Osteoblast (primary cell): ENCODE measurements around the gene ECSCR. TPM values are rescaled to one million over a fixed set of nuclear protein-coding genes. Genes with fewer than 3 reads are reported as not detected.

ENCODE experiments used
- DNase-seq: peaks from one replicate; pipeline ENCODE4 v3.0.0; 2011; ENCODE audit warnings: low spot score, mixed read lengths; ENCODE audit not compliant: insufficient read length; ENCODE audit errors: missing footprints
- H2AFZ ChIP-seq: 2 replicates; pipeline ENCODE4 v1.6.0; 2011; ENCODE audit warnings: mild to moderate bottlenecking, low read length
- H3K27ac ChIP-seq: 2 replicates; pipeline ENCODE4 v1.5.1; 2011; ENCODE audit warnings: mild to moderate bottlenecking, low read depth, low read length, moderate library complexity
- H3K27me3 ChIP-seq: 2 replicates; pipeline ENCODE4 v1.6.0; 2012; ENCODE audit warnings: mild to moderate bottlenecking, control low read depth, inconsistent platforms, low read length, moderate library complexity; ENCODE audit not compliant: insufficient read depth
- H3K36me3 ChIP-seq: 2 replicates; pipeline ENCODE4 v1.5.1; 2011; ENCODE audit warnings: mild to moderate bottlenecking, low read length, control low read depth, moderate library complexity; ENCODE audit not compliant: insufficient read depth
- H3K4me1 ChIP-seq: 2 replicates; pipeline ENCODE4 v1.5.1; 2011; ENCODE audit warnings: mild to moderate bottlenecking, low read length, control low read depth, moderate library complexity; ENCODE audit not compliant: insufficient read depth
- H3K4me2 ChIP-seq: 2 replicates; pipeline ENCODE4 v1.6.0; 2011; ENCODE audit warnings: mild to moderate bottlenecking, low read length; ENCODE audit not compliant: insufficient read depth
- H3K4me3 ChIP-seq: fragments of 200-600 bp; sonication (generic); 3 replicates; pipeline ENCODE4 v1.5.1; 2012; ENCODE audit warnings: mild to moderate bottlenecking, low read length, inconsistent platforms; ENCODE audit not compliant: insufficient read depth
- H3K79me2 ChIP-seq: 2 replicates; pipeline ENCODE4 v1.6.0; 2012; ENCODE audit warnings: mild to moderate bottlenecking, low read length, control low read depth, inconsistent platforms; ENCODE audit not compliant: insufficient read depth
- H3K9me3 ChIP-seq: 2 replicates; pipeline ENCODE4 v1.5.1; 2011; ENCODE audit warnings: low read depth, low read length, control low read depth
- H4K20me1 ChIP-seq: 2 replicates; pipeline ENCODE4 v1.6.0; 2012; ENCODE audit warnings: mild to moderate bottlenecking, low read length, control low read depth; ENCODE audit not compliant: insufficient read depth
- CTCF ChIP-seq: IDR thresholded peaks from 2 replicates; pipeline ENCODE4 v1.5.1; 2011; ENCODE audit warnings: mild to moderate bottlenecking, low read depth, low read length, moderate library complexity; ENCODE audit errors: extremely low read depth
- total RNA-seq: library from RNA; depleted of rRNA; stranded (reverse); fragments of >200 nt; gene quantifications from 2 replicates; pipeline ENCODE4 v1.2.3, GENCODE V29; 2012

The ECSCR gene
- total RNA-seq, 1 donor, result 0.36 TPM

DNA sequence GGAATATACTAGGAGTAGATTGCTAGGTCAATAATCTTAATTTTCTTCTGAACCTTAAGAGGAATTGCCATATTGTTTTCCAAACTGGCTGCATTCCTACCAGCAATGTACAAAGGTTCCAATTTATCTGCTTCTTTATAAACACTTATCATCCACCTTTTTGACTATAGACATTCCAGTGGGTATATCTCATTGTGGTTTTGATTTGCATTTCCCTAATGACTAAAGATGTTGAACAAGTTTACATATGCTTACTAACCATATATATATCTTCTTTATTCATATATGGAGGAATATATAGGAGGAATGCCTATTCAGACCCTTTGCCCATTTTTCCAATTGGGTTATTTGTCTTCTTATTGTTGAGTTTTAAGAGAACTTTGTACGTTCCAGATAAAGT, 30.8 kb downstream of the ECSCR start:
- no peak overlapping the region for H3K27ac ChIP-seq

DNA sequence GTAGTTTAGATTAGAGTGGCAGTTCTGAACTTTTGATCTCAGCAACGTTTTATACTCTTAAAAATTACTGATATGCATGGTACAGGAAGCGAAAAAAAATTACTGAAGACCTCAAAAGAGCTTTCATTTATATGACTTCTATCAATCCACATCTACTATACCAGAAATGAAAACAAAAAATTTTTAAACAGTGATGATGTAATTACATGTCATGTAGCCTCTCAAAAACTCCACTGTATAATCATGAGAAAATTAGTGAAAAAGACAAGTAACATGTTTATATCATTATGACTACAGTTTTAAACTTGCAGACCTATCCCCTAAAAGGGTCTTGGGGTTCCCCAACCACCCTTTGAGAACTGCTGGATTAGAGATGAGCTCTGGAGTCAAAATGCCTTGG, 32.5 kb downstream of the ECSCR start:
- no peaks in the 10 kb centered on the region for H3K9me3 ChIP-seq
- no peak for TF ChIP-seq CTCF
- H4K20me1 ChIP-seq, result no peaks in the 10 kb centered on the region
- peaks cover 6% of the 10 kb centered on the region for H3K4me1 ChIP-seq
- peaks cover under 1% of the 10 kb centered on the region for H3K36me3 ChIP-seq
- no peak overlapping the region for H3K27ac ChIP-seq
- no peaks in the 10 kb centered on the region for H3K27me3 ChIP-seq
- H3K4me2 ChIP-seq, result no peak overlapping the region
- no peaks in the 10 kb centered on the region for H3K79me2 ChIP-seq
- H2AFZ ChIP-seq, result no peak overlapping the region
- H3K4me3 ChIP-seq, result no peak overlapping the region
- no peak for DNase-seq

More for the DNA sequence above, 30.8 kb downstream of the ECSCR start:
- no peaks in the 10 kb centered on the region for H3K79me2 ChIP-seq
- no peak overlapping the region for H2AFZ ChIP-seq
- no peak for DNase-seq
- no peaks in the 10 kb centered on the region for H3K9me3 ChIP-seq
- H3K4me1 ChIP-seq, result no peaks in the 10 kb centered on the region
- H3K4me3 ChIP-seq, result no peak overlapping the region
- H4K20me1 ChIP-seq, result no peaks in the 10 kb centered on the region
- H3K4me2 ChIP-seq, result no peak overlapping the region
- H3K36me3 ChIP-seq, result no peaks in the 10 kb centered on the region
- no peak for TF ChIP-seq CTCF
- no peaks in the 10 kb centered on the region for H3K27me3 ChIP-seq

GRCh38 chr5:139426203-139426885, 36.2 kb downstream of the ECSCR start:
- Histone ChIP-seq H3K79me2 (no peaks in the 10 kb centered on the region), H3K4me3 (no peak overlapping the region), H3K4me2 (no peak overlapping the region), H2AFZ (no peak overlapping the region), H4K20me1 (no peaks in the 10 kb centered on the region), H3K27me3 (no peaks in the 10 kb centered on the region), H3K9me3 (no peaks in the 10 kb centered on the region), H3K36me3 (peaks cover 3% of the 10 kb centered on the region), H3K4me1 (peaks cover 6% of the 10 kb centered on the region), H3K27ac (peak overlapping the region; percentile 38)
- DNase-seq, result peak; percentile 68
- no peak for TF ChIP-seq CTCF

DNA sequence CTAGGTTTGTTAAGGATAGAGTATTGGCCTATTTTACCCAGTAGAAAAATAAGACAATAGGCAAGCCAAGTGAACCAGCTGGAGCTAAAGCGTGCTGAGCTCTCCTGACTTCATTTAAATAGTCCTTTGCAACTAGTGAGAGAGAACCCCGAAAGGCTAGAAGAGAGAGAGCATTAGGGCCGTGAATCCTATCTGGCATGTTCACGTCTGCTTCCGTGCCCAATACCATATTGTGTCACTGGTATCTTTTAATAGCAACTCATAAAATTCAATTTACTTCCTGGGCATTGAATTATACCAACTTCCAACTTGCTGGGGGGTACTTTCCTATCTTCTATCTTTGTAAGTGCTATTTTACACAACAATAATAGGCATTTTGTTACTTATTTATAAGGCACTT, 37.0 kb downstream of the ECSCR start:
- Histone ChIP-seq H3K36me3 (peaks cover 6% of the 10 kb centered on the region), H2AFZ (no peak overlapping the region), H3K4me3 (no peak overlapping the region), H3K79me2 (no peaks in the 10 kb centered on the region), H4K20me1 (no peaks in the 10 kb centered on the region), H3K9me3 (no peaks in the 10 kb centered on the region), H3K27ac (no peak overlapping the region), H3K4me2 (no peak overlapping the region), H3K4me1 (peaks cover 6% of the 10 kb centered on the region), H3K27me3 (no peaks in the 10 kb centered on the region)
- no peak for TF ChIP-seq CTCF
- DNase-seq, result no peak
